Measurements from ENCODE around the gene GXYLT1. TPM values are rescaled to one million over a fixed set of nuclear protein-coding genes. Genes with fewer than 3 reads are reported as not detected.

Gene GXYLT1
- total and polyA plus RNA-seq, 2 experiments from 2014 or later, result 3.9 to 13.4 TPM

DNA sequence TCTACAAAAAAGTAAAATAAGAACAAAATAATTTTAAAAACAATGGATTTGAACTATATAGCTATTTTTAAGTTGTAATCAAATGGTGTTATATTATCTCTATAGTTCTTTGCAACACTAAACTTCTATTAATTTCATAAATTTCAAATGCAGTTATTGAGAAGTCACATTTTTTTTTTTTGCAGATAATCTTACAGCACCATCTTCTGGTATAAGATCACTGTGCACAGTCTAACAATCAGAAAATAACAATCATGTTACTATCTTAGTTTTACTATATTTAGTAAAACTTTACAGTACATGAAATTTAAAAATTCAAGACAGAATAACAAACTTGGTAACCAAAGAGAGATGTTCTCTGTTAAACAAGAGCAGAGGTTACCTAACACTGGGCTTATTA, 40.6 kb downstream of the GXYLT1 start (continued):
- TF ChIP-seq, protein P1, sequence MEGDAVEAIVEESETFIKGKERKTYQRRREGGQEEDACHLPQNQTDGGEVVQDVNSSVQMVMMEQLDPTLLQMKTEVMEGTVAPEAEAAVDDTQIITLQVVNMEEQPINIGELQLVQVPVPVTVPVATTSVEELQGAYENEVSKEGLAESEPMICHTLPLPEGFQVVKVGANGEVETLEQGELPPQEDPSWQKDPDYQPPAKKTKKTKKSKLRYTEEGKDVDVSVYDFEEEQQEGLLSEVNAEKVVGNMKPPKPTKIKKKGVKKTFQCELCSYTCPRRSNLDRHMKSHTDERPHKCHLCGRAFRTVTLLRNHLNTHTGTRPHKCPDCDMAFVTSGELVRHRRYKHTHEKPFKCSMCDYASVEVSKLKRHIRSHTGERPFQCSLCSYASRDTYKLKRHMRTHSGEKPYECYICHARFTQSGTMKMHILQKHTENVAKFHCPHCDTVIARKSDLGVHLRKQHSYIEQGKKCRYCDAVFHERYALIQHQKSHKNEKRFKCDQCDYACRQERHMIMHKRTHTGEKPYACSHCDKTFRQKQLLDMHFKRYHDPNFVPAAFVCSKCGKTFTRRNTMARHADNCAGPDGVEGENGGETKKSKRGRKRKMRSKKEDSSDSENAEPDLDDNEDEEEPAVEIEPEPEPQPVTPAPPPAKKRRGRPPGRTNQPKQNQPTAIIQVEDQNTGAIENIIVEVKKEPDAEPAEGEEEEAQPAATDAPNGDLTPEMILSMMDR (conservative IDR thresholded peaks at IDR 0.05; ENCODE audit: low read depth in 2 of 2), result no peak
- TF ChIP-seq POLR2AphosphoS5 (IDR thresholded peaks at IDR 0.05; ENCODE audit: low read depth) (no peak), NANOG (IDR thresholded peaks at IDR 0.05; ENCODE audit: borderline replicate concordance) (no peak), JUNB (IDR thresholded peaks at IDR 0.05; ENCODE audit: unreplicated experiment) (no peak)
- TF ChIP-seq, protein P2, sequence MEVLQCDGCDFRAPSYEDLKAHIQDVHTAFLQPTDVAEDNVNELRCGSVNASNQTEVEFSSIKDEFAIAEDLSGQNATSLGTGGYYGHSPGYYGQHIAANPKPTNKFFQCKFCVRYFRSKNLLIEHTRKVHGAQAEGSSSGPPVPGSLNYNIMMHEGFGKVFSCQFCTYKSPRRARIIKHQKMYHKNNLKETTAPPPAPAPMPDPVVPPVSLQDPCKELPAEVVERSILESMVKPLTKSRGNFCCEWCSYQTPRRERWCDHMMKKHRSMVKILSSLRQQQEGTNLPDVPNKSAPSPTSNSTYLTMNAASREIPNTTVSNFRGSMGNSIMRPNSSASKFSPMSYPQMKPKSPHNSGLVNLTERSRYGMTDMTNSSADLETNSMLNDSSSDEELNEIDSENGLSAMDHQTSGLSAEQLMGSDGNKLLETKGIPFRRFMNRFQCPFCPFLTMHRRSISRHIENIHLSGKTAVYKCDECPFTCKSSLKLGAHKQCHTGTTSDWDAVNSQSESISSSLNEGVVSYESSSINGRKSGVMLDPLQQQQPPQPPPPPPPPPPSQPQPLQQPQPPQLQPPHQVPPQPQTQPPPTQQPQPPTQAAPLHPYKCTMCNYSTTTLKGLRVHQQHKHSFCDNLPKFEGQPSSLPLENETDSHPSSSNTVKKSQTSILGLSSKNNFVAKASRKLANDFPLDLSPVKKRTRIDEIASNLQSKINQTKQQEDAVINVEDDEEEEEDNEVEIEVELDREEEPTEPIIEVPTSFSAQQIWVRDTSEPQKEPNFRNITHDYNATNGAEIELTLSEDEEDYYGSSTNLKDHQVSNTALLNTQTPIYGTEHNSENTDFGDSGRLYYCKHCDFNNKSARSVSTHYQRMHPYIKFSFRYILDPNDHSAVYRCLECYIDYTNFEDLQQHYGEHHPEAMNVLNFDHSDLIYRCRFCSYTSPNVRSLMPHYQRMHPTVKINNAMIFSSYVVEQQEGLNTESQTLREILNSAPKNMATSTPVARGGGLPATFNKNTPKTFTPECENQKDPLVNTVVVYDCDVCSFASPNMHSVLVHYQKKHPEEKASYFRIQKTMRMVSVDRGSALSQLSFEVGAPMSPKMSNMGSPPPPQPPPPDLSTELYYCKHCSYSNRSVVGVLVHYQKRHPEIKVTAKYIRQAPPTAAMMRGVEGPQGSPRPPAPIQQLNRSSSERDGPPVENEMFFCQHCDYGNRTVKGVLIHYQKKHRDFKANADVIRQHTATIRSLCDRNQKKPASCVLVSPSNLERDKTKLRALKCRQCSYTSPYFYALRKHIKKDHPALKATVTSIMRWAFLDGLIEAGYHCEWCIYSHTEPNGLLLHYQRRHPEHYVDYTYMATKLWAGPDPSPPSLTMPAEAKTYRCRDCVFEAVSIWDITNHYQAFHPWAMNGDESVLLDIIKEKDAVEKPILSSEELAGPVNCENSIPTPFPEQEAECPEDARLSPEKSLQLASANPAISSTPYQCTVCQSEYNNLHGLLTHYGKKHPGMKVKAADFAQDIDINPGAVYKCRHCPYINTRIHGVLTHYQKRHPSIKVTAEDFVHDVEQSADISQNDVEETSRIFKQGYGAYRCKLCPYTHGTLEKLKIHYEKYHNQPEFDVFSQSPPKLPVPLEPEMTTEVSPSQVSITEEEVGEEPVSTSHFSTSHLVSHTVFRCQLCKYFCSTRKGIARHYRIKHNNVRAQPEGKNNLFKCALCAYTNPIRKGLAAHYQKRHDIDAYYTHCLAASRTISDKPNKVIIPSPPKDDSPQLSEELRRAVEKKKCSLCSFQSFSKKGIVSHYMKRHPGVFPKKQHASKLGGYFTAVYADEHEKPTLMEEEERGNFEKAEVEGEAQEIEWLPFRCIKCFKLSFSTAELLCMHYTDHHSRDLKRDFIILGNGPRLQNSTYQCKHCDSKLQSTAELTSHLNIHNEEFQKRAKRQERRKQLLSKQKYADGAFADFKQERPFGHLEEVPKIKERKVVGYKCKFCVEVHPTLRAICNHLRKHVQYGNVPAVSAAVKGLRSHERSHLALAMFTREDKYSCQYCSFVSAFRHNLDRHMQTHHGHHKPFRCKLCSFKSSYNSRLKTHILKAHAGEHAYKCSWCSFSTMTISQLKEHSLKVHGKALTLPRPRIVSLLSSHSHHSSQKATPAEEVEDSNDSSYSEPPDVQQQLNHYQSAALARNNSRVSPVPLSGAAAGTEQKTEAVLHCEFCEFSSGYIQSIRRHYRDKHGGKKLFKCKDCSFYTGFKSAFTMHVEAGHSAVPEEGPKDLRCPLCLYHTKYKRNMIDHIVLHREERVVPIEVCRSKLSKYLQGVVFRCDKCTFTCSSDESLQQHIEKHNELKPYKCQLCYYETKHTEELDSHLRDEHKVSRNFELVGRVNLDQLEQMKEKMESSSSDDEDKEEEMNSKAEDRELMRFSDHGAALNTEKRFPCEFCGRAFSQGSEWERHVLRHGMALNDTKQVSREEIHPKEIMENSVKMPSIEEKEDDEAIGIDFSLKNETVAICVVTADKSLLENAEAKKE (CRISPR knock-in tag; IDR thresholded peaks at IDR 0.05), result no peak

DNA sequence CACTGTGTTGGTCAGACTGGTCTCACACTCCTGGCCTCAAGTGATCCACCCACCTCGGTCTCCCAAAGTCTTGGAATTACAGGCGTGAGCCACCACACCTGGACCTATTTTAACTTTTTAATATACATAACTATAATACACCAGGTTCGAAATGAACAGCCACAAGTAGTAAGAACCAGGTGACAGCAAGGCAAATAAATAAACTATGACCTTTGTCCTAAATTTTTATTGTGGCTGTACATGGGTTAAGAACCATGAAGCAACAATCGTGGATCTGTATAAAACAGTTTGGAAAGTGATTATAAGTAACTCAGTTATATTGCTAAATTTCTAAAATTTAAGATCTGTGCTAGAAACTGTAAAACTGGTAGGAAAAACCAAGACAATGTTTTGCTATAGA, 41.5 kb downstream of the GXYLT1 start:
- ATAC-seq, result no peak
- Mint-ChIP-seq H3K27ac (no peak overlapping the region), H3K4me1 (no peaks in the 10 kb centered on the region), H3K36me3 (ENCODE audit: low read depth) (peaks cover 1% of the 10 kb centered on the region; the same call in 2 of the 3 replicates), H3K4me3 (no peak overlapping the region), H3K27me3 (ENCODE audit: insufficient read depth, low read depth, poor library complexity) (no peaks in the 10 kb centered on the region), H3K9me3 (no peaks in the 10 kb centered on the region)
- Histone ChIP-seq H3K9me2 (ENCODE audit: insufficient read depth) (no peaks in the 10 kb centered on the region), H3K36me3 (ENCODE audit: insufficient read depth) (no peaks in the 10 kb centered on the region), H3F3A (replicated peaks; ENCODE audit: low read depth) (no peaks in the 10 kb centered on the region), H4K20me1 (replicated peaks; ENCODE audit: insufficient read depth) (no peaks in the 10 kb centered on the region), H3K4me2 (no peak overlapping the region), H3K4me1 (ENCODE audit: insufficient read depth) (no peaks in the 10 kb centered on the region), H3K4me3 (no peak overlapping the region), H3K27ac (ENCODE audit: low read depth) (no peak overlapping the region), H3K79me2 (replicated peaks; ENCODE audit: insufficient read depth) (no peaks in the 10 kb centered on the region), H2AFZ (no peak overlapping the region), H3K27me3 (ENCODE audit: insufficient read depth) (no peaks in the 10 kb centered on the region)
- DNase-seq (ENCODE audit: low spot score), result no peak
- TF ChIP-seq, protein P1 (conservative IDR thresholded peaks at IDR 0.05; ENCODE audit: low read depth in 2 of 2), result no peak
- TF ChIP-seq ZNF114 (CRISPR knock-in tag; IDR thresholded peaks at IDR 0.05), result no peak
- no peak for TF ChIP-seq JUNB (IDR thresholded peaks at IDR 0.05; ENCODE audit: unreplicated experiment)
- TF ChIP-seq, protein P3, sequence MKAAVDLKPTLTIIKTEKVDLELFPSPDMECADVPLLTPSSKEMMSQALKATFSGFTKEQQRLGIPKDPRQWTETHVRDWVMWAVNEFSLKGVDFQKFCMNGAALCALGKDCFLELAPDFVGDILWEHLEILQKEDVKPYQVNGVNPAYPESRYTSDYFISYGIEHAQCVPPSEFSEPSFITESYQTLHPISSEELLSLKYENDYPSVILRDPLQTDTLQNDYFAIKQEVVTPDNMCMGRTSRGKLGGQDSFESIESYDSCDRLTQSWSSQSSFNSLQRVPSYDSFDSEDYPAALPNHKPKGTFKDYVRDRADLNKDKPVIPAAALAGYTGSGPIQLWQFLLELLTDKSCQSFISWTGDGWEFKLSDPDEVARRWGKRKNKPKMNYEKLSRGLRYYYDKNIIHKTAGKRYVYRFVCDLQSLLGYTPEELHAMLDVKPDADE (IDR thresholded peaks at IDR 0.05), result no peak
